ENCODE measurements around the gene EBF3.

The EBF3 gene

GRCh38 chr10:129941199-129942018 lies 22.7 kb downstream of the EBF3 start:
- H3K27me3 ChIP-seq = no peaks in the 10 kb centered on the region
- no peak overlapping the region for H3K27ac ChIP-seq
- H3K4me3 ChIP-seq = no peak overlapping the region
- H3K9me3 ChIP-seq = no peaks in the 10 kb centered on the region
- peak in 1 of 2 donors; percentile 55 for DNase-seq
- intact Hi-C loops (cut with DNase I; ENCODE audit: low total_unique reads) = no loop called here
- peaks cover 0 to 11% (median 2%) of the 10 kb centered on the region in 4 donors for H3K4me1 ChIP-seq
- no peak for TF ChIP-seq CTCF (IDR thresholded peaks at IDR 0.05)
- H3K36me3 ChIP-seq = no peaks in the 10 kb centered on the region

- DNase-seq = peak in 1 of 2 donors; percentile 58
- no peak overlapping the region for H3K27ac ChIP-seq
- TF ChIP-seq CTCF (IDR thresholded peaks at IDR 0.05) = no peak
- no peaks in the 10 kb centered on the region for H3K27me3 ChIP-seq
- intact Hi-C loops (cut with DNase I; ENCODE audit: low total_unique reads) = no loop called here
- H3K4me3 ChIP-seq = no peak overlapping the region
- peaks cover 0 to 6% (median 0%) of the 10 kb centered on the region in 4 donors for H3K4me1 ChIP-seq
- H3K36me3 ChIP-seq = no peaks in the 10 kb centered on the region
- no peaks in the 10 kb centered on the region for H3K9me3 ChIP-seq
Measured at GRCh38 chr10:129940617-129941198, 23.4 kb downstream of the EBF3 start.

GRCh38 chr10:129939416-129940275 lies 24.4 kb downstream of the EBF3 start:
- no peak overlapping the region for H3K27ac ChIP-seq
- H3K27me3 ChIP-seq = no peaks in the 10 kb centered on the region
- intact Hi-C loops (cut with DNase I; ENCODE audit: low total_unique reads) = no loop called here
- H3K9me3 ChIP-seq = no peaks in the 10 kb centered on the region
- no peaks in the 10 kb centered on the region for H3K36me3 ChIP-seq
- DNase-seq = peak in 1 of 2 donors; percentile 43
- no peak overlapping the region for H3K4me3 ChIP-seq
- no peaks in the 10 kb centered on the region for H3K4me1 ChIP-seq
- no peak for TF ChIP-seq CTCF (IDR thresholded peaks at IDR 0.05)

GRCh38 chr10:129938460-129938859 lies 25.6 kb downstream of the EBF3 start:
- H3K4me3 ChIP-seq = no peak overlapping the region
- TF ChIP-seq CTCF (IDR thresholded peaks at IDR 0.05) = no peak
- intact Hi-C loops (cut with DNase I; ENCODE audit: low total_unique reads) = no loop called here
- no peaks in the 10 kb centered on the region for H3K27me3 ChIP-seq
- H3K4me1 ChIP-seq = no peaks in the 10 kb centered on the region
- DNase-seq = peak in 1 of 2 donors; percentile 20
- H3K27ac ChIP-seq = no peak overlapping the region
- no peaks in the 10 kb centered on the region for H3K9me3 ChIP-seq
- no peaks in the 10 kb centered on the region for H3K36me3 ChIP-seq

GRCh38 chr10:129937351-129937751 lies 26.7 kb downstream of the EBF3 start:
- DNase-seq = peak in 1 of 2 donors; percentile 59
- no peaks in the 10 kb centered on the region for H3K4me1 ChIP-seq
- H3K27ac ChIP-seq = no peak overlapping the region
- intact Hi-C loops (cut with DNase I; ENCODE audit: low total_unique reads) = no loop called here
- H3K36me3 ChIP-seq = no peaks in the 10 kb centered on the region
- no peak for TF ChIP-seq CTCF (IDR thresholded peaks at IDR 0.05)
- no peaks in the 10 kb centered on the region for H3K27me3 ChIP-seq
- H3K9me3 ChIP-seq = no peaks in the 10 kb centered on the region
- H3K4me3 ChIP-seq = no peak overlapping the region

Measured in tibial artery (tissue), 4 donors.